ENCODE data around the gene ARID1B.

The ARID1B gene

GRCh38 chr6:156924246-156924645, 147.1 kb downstream of the ARID1B start:
- no peaks in the 10 kb centered on the region for H3K79me2 ChIP-seq (ENCODE audit: control insufficient read depth, insufficient read depth, low read length, poor library complexity)
- no peak for DNase-seq
- H3K14ac ChIP-seq (ENCODE audit: low read length), result no peak overlapping the region
- H3K9ac ChIP-seq (ENCODE audit: low read length), result no peak overlapping the region
- no peak overlapping the region for H3K4me3 ChIP-seq (ENCODE audit: low read depth, low read length)
- H4K8ac ChIP-seq (ENCODE audit: low read depth, low read length), result no peak overlapping the region
- no peaks in the 10 kb centered on the region for H3K36me3 ChIP-seq (ENCODE audit: control insufficient read depth in 1 of 2, insufficient read depth in 2 of 2, low read length in 2 of 2)
- no peak overlapping the region for H2AK5ac ChIP-seq (ENCODE audit: low read length)
- no peak overlapping the region for H3K27ac ChIP-seq (ENCODE audit: low read depth, low read length)
- no peaks in the 10 kb centered on the region for H3K79me1 ChIP-seq (ENCODE audit: low read length)
- no peak overlapping the region for H2BK5ac ChIP-seq (ENCODE audit: low read depth, low read length, poor library complexity)
- peaks cover 3 to 4% of the 10 kb centered on the region in 2 experiments for H3K4me1 ChIP-seq (ENCODE audit: control insufficient read depth in 1 of 2, insufficient read depth in 2 of 2, low read length in 2 of 2)
- H3K27me3 ChIP-seq (ENCODE audit: insufficient read depth, low read length), result no peaks in the 10 kb centered on the region
- no peak overlapping the region for H3K18ac ChIP-seq (ENCODE audit: low read length)
- H2BK120ac ChIP-seq (ENCODE audit: insufficient read depth, low read length, poor library complexity), result no peak overlapping the region
- no peak overlapping the region for H3K4me2 ChIP-seq (ENCODE audit: low read length)
- H2BK12ac ChIP-seq (ENCODE audit: low read length), result no peak overlapping the region
- no peak overlapping the region for H3K4ac ChIP-seq (ENCODE audit: low read depth, low read length)
- H4K12ac ChIP-seq (ENCODE audit: low read depth, low read length), result no peak overlapping the region
- no peak overlapping the region for H3K23ac ChIP-seq (ENCODE audit: low read length)
- H3K9me3 ChIP-seq (ENCODE audit: insufficient read depth, low read depth, low read length), result no peaks in the 10 kb centered on the region
- H4K91ac ChIP-seq (ENCODE audit: low read depth, low read length), result no peak overlapping the region
- H2AFZ ChIP-seq (ENCODE audit: insufficient read depth, low read length, poor library complexity), result no peak overlapping the region
- no CpG with 5 or more reads among the region's 4 CpGs for WGBS (ENCODE audit: extremely low coverage, insufficient coverage, insufficient read length)

- Histone ChIP-seq H3K79me2 (ENCODE audit: control insufficient read depth, insufficient read depth, low read length, poor library complexity) (no peaks in the 10 kb centered on the region), H4K12ac (ENCODE audit: low read depth, low read length) (no peak overlapping the region), H3K23ac (ENCODE audit: low read length) (no peak overlapping the region), H3K14ac (ENCODE audit: low read length) (no peak overlapping the region), H3K27me3 (ENCODE audit: insufficient read depth, low read length) (no peaks in the 10 kb centered on the region), H3K9ac (ENCODE audit: low read length) (no peak overlapping the region), H2BK5ac (ENCODE audit: low read depth, low read length, poor library complexity) (no peak overlapping the region), H3K4me2 (ENCODE audit: low read length) (no peak overlapping the region), H3K4me3 (ENCODE audit: low read depth, low read length) (no peak overlapping the region), H3K9me3 (ENCODE audit: insufficient read depth, low read depth, low read length) (no peaks in the 10 kb centered on the region), H2BK12ac (ENCODE audit: low read length) (no peak overlapping the region), H2AFZ (ENCODE audit: insufficient read depth, low read length, poor library complexity) (no peak overlapping the region), H3K27ac (ENCODE audit: low read depth, low read length) (no peak overlapping the region), H2AK5ac (ENCODE audit: low read length) (no peak overlapping the region), H3K36me3 (ENCODE audit: control insufficient read depth in 1 of 2, insufficient read depth in 2 of 2, low read length in 2 of 2) (peaks cover 0 to under 1% of the 10 kb centered on the region in 2 experiments), H2BK120ac (ENCODE audit: insufficient read depth, low read length, poor library complexity) (no peak overlapping the region), H4K8ac (ENCODE audit: low read depth, low read length) (no peak overlapping the region), H3K18ac (ENCODE audit: low read length) (no peak overlapping the region), H3K4me1 (ENCODE audit: control insufficient read depth in 1 of 2, insufficient read depth in 2 of 2, low read length in 2 of 2) (peaks cover 3 to 4% of the 10 kb centered on the region in 2 experiments), H4K91ac (ENCODE audit: low read depth, low read length) (no peak overlapping the region), H3K4ac (ENCODE audit: low read depth, low read length) (no peak overlapping the region), H3K79me1 (ENCODE audit: low read length) (no peaks in the 10 kb centered on the region)
- no CpG with 5 or more reads among the region's 2 CpGs for WGBS (ENCODE audit: extremely low coverage, insufficient coverage, insufficient read length)
- no peak for DNase-seq
These were observed 147.8 kb downstream of the ARID1B start for GRCh38 chr6:156925026-156925425.

- H2BK5ac ChIP-seq (ENCODE audit: low read depth, low read length, poor library complexity), result no peak overlapping the region
- H2AK5ac ChIP-seq (ENCODE audit: low read length), result no peak overlapping the region
- no peaks in the 10 kb centered on the region for H3K79me1 ChIP-seq (ENCODE audit: low read length)
- no peak overlapping the region for H3K14ac ChIP-seq (ENCODE audit: low read length)
- H3K4me3 ChIP-seq (ENCODE audit: low read depth, low read length), result no peak overlapping the region
- no peak overlapping the region for H2BK120ac ChIP-seq (ENCODE audit: insufficient read depth, low read length, poor library complexity)
- no peak overlapping the region for H4K91ac ChIP-seq (ENCODE audit: low read depth, low read length)
- no peak overlapping the region for H3K27ac ChIP-seq (ENCODE audit: low read depth, low read length)
- H3K4ac ChIP-seq (ENCODE audit: low read depth, low read length), result no peak overlapping the region
- no peaks in the 10 kb centered on the region for H3K27me3 ChIP-seq (ENCODE audit: insufficient read depth, low read length)
- H3K79me2 ChIP-seq (ENCODE audit: control insufficient read depth, insufficient read depth, low read length, poor library complexity), result no peaks in the 10 kb centered on the region
- H3K23ac ChIP-seq (ENCODE audit: low read length), result no peak overlapping the region
- peaks cover 0 to 3% of the 10 kb centered on the region in 2 experiments for H3K36me3 ChIP-seq (ENCODE audit: control insufficient read depth in 1 of 2, insufficient read depth in 2 of 2, low read length in 2 of 2)
- H3K18ac ChIP-seq (ENCODE audit: low read length), result no peak overlapping the region
- H2AFZ ChIP-seq (ENCODE audit: insufficient read depth, low read length, poor library complexity), result no peak overlapping the region
- H3K4me1 ChIP-seq (ENCODE audit: control insufficient read depth in 1 of 2, insufficient read depth in 2 of 2, low read length in 2 of 2), result peaks cover 3 to 4% of the 10 kb centered on the region in 2 experiments
- H4K8ac ChIP-seq (ENCODE audit: low read depth, low read length), result no peak overlapping the region
- DNase-seq, result no peak
- H3K4me2 ChIP-seq (ENCODE audit: low read length), result no peak overlapping the region
- H3K9me3 ChIP-seq (ENCODE audit: insufficient read depth, low read depth, low read length), result no peaks in the 10 kb centered on the region
- WGBS (ENCODE audit: extremely low coverage, insufficient coverage, insufficient read length), result no CpG with 5 or more reads among the region's 3 CpGs
- H4K12ac ChIP-seq (ENCODE audit: low read depth, low read length), result no peak overlapping the region
- H3K9ac ChIP-seq (ENCODE audit: low read length), result no peak overlapping the region
- H2BK12ac ChIP-seq (ENCODE audit: low read length), result no peak overlapping the region
These were observed 148.8 kb downstream of the ARID1B start for GRCh38 chr6:156925718-156926607.

GRCh38 chr6:156928126-156928525, 150.9 kb downstream of the ARID1B start:
- Histone ChIP-seq H4K8ac (ENCODE audit: low read depth, low read length) (no peak overlapping the region), H3K27ac (ENCODE audit: low read depth, low read length) (no peak overlapping the region), H2BK12ac (ENCODE audit: low read length) (no peak overlapping the region), H3K4me2 (ENCODE audit: low read length) (no peak overlapping the region), H3K14ac (ENCODE audit: low read length) (no peak overlapping the region), H4K12ac (ENCODE audit: low read depth, low read length) (no peak overlapping the region), H2AK5ac (ENCODE audit: low read length) (no peak overlapping the region), H3K27me3 (ENCODE audit: insufficient read depth, low read length) (no peaks in the 10 kb centered on the region), H3K9me3 (ENCODE audit: insufficient read depth, low read depth, low read length) (no peaks in the 10 kb centered on the region), H3K4ac (ENCODE audit: low read depth, low read length) (peak overlapping the region; percentile 37), H3K79me2 (ENCODE audit: control insufficient read depth, insufficient read depth, low read length, poor library complexity) (no peaks in the 10 kb centered on the region), H3K9ac (ENCODE audit: low read length) (no peak overlapping the region), H3K79me1 (ENCODE audit: low read length) (no peaks in the 10 kb centered on the region), H3K36me3 (ENCODE audit: control insufficient read depth in 1 of 2, insufficient read depth in 2 of 2, low read length in 2 of 2) (peaks cover 0 to 3% of the 10 kb centered on the region in 2 experiments), H4K91ac (ENCODE audit: low read depth, low read length) (no peak overlapping the region), H2BK5ac (ENCODE audit: low read depth, low read length, poor library complexity) (no peak overlapping the region), H3K4me1 (ENCODE audit: control insufficient read depth in 1 of 2, insufficient read depth in 2 of 2, low read length in 2 of 2) (peaks cover 3 to 4% of the 10 kb centered on the region in 2 experiments), H3K23ac (ENCODE audit: low read length) (no peak overlapping the region), H2AFZ (ENCODE audit: insufficient read depth, low read length, poor library complexity) (no peak overlapping the region), H3K4me3 (ENCODE audit: low read depth, low read length) (no peak overlapping the region), H2BK120ac (ENCODE audit: insufficient read depth, low read length, poor library complexity) (no peak overlapping the region), H3K18ac (ENCODE audit: low read length) (no peak overlapping the region)
- DNase-seq, result no peak
- no CpG with 5 or more reads among the region's 8 CpGs for WGBS (ENCODE audit: extremely low coverage, insufficient coverage, insufficient read length)

All from trophoblast cell (in vitro differentiated cells and primary cell).